ENCODE results near the gene MSANTD3. TPM values are rescaled to one million over a fixed set of nuclear protein-coding genes. Genes with fewer than 3 reads are reported as not detected.

Gene MSANTD3
- total and polyA plus RNA-seq, 2 of the 13 experiments (the other 11 are each of a cell fraction or from before 2014, with no cell fraction given), result 10.1 to 19.2 TPM

GRCh38 chr9:100452894-100453293 lies 26.0 kb downstream of the MSANTD3 start (continued):
- TF ChIP-seq, protein P1, sequence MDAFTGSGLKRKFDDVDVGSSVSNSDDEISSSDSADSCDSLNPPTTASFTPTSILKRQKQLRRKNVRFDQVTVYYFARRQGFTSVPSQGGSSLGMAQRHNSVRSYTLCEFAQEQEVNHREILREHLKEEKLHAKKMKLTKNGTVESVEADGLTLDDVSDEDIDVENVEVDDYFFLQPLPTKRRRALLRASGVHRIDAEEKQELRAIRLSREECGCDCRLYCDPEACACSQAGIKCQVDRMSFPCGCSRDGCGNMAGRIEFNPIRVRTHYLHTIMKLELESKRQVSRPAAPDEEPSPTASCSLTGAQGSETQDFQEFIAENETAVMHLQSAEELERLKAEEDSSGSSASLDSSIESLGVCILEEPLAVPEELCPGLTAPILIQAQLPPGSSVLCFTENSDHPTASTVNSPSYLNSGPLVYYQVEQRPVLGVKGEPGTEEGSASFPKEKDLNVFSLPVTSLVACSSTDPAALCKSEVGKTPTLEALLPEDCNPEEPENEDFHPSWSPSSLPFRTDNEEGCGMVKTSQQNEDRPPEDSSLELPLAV (CRISPR knock-in tag; conservative IDR thresholded peaks at IDR 0.05; ENCODE audit: low read depth), result no peak
- TF ChIP-seq TCF7L2 (IDR thresholded peaks at IDR 0.05; ENCODE audit: low read depth, low read length) (no peak), CBX2 (IDR thresholded peaks at IDR 0.05; ENCODE audit: low read depth, low read length) (no peak), CBX2 (CRISPR knock-in tag; IDR thresholded peaks at IDR 0.05; ENCODE audit: low read depth) (no peak), FOXA3 (CRISPR knock-in tag; IDR thresholded peaks at IDR 0.05) (no peak), NFKBIZ (CRISPR knock-in tag; IDR thresholded peaks at IDR 0.05) (no peak)

DNA sequence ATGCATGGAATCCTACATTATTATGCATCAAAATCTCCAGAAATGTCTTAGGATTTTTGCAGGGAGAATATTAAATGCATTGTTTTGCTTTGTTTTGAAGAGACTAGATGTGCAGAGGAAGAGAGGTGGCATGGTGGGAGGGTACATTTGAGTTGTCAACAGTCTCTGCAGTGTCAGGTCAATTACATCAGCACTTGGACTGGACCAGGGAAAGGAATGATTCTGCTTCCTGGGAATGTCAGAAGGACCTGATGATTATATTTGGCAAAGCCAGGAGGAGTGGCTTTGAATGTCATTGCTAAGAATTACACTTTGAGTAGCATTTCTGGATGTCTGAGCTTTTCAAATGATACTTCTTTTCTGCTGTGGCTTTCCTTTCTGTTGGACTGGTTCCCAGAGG lies 28.5 kb downstream of the MSANTD3 start:
- Histone ChIP-seq H3K27me3 (ENCODE audit: control insufficient read depth in 1 of 2, insufficient read depth in 2 of 2, low read length in 2 of 2) (no peaks in the 10 kb centered on the region), H3K9ac (ENCODE audit: insufficient read depth, low read depth, low read length) (no peak overlapping the region), H3K79me2 (ENCODE audit: insufficient read depth, low read length) (no peaks in the 10 kb centered on the region), H3K4me3 (replicated peaks in 1 of 3; ENCODE audit: insufficient read depth in 1 of 3, low read depth in 2 of 3, low read length in 3 of 3) (no peak overlapping the region), H4K20me1 (ENCODE audit: insufficient read depth, low read length) (no peaks in the 10 kb centered on the region), H3K4me2 (ENCODE audit: low read depth, low read length) (no peak overlapping the region), H3K4me1 (ENCODE audit: insufficient read depth, low read length) (peaks cover 9% of the 10 kb centered on the region; the same call in 1 of the 2 replicates), H3K36me3 (replicated peaks in 1 of 2; ENCODE audit: control insufficient read depth in 1 of 2, insufficient read depth in 2 of 2, low read length in 2 of 2) (peaks cover 1 to 2% of the 10 kb centered on the region in 2 experiments; a peak in 3 of 5 replicates), H3K9me3 (ENCODE audit: low read length) (no peaks in the 10 kb centered on the region), H3K27ac (ENCODE audit: extremely low read length, insufficient read depth, low read length) (no peak overlapping the region), H2AFZ (ENCODE audit: low read length) (no peak overlapping the region)
- POLR2A ChIA-PET, result no interaction called here
- in situ Hi-C loops (cut with HindIII; ENCODE audit: extremely low pct_ligation_motif_present, low pct_unique_long_range_greater_than_20kb), result no loop called here
- FAIRE-seq (no peak), DNase-seq (ENCODE audit: low spot score) (no peak), ATAC-seq (no peak; the same call in 2 of the 3 replicates)
- CTCF ChIA-PET (ENCODE audit: low intra/inter-chr PET ratio, low total read pairs), result no interaction called here
- intact Hi-C loops (cut with micrococcal nuclease; ENCODE audit: unreplicated experiment), result no loop called here
- TF ChIP-seq, protein P2, sequence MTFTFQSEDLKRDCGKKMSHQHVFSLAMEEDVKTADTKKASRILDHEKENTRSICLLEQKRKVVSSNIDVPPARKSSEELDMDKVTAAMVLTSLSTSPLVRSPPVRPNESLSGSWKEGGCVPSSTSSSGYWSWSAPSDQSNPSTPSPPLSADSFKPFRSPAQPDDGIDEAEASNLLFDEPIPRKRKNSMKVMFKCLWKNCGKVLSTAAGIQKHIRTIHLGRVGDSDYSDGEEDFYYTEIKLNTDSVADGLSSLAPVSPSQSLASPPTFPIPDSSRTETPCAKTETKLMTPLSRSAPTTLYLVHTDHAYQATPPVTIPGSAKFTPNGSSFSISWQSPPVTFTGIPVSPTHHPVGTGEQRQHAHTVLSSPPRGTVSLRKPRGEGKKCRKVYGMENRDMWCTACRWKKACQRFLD (CRISPR knock-in tag; IDR thresholded peaks at IDR 0.05; ENCODE audit: borderline replicate concordance), result no peak
- TF ChIP-seq ZNF768 (CRISPR knock-in tag; IDR thresholded peaks at IDR 0.05), result no peak
- no peak for TF ChIP-seq GATA4 (IDR thresholded peaks at IDR 0.05; ENCODE audit: borderline replicate concordance, low read depth)
- no TSS peak for BruUV-seq (replicated peaks)
